IPS-20b (cell line): Measurements from ENCODE around the gene TET3.

ENCODE experiments used
- H3K27ac ChIP-seq: one replicate; pipeline ENCODE4 v1.5.1; 2013; ENCODE audit warnings: low read length
- H3K27me3 ChIP-seq: 2 replicates; pipeline ENCODE4 v1.6.1; 2013; ENCODE audit warnings: mild to moderate bottlenecking, low read length, inconsistent platforms; ENCODE audit not compliant: insufficient read depth
- H3K36me3 ChIP-seq: 2 replicates; pipeline ENCODE4 v1.6.1; 2013; ENCODE audit warnings: low read depth, mild to moderate bottlenecking, inconsistent platforms, low read length, moderate library complexity; ENCODE audit not compliant: insufficient read depth
- H3K4me1 ChIP-seq: 2 replicates; pipeline ENCODE4 v1.6.1; 2013; ENCODE audit warnings: mild to moderate bottlenecking, control low read depth, inconsistent platforms, low read length, moderate library complexity; ENCODE audit not compliant: insufficient read depth
- H3K4me3 ChIP-seq: 2 replicates; pipeline ENCODE4 v1.5.1; 2013; ENCODE audit warnings: mild to moderate bottlenecking, low read length, inconsistent platforms
- H3K9ac ChIP-seq: 2 replicates; pipeline ENCODE4 v1.6.1; 2013; ENCODE audit warnings: low read depth, mild to moderate bottlenecking, inconsistent platforms, low read length, moderate library complexity
- H3K9me3 ChIP-seq: 2 replicates; pipeline ENCODE4 v1.6.1; 2013; ENCODE audit warnings: mild to moderate bottlenecking, low read depth, low read length, inconsistent platforms; ENCODE audit not compliant: insufficient read depth

Gene TET3

DNA sequence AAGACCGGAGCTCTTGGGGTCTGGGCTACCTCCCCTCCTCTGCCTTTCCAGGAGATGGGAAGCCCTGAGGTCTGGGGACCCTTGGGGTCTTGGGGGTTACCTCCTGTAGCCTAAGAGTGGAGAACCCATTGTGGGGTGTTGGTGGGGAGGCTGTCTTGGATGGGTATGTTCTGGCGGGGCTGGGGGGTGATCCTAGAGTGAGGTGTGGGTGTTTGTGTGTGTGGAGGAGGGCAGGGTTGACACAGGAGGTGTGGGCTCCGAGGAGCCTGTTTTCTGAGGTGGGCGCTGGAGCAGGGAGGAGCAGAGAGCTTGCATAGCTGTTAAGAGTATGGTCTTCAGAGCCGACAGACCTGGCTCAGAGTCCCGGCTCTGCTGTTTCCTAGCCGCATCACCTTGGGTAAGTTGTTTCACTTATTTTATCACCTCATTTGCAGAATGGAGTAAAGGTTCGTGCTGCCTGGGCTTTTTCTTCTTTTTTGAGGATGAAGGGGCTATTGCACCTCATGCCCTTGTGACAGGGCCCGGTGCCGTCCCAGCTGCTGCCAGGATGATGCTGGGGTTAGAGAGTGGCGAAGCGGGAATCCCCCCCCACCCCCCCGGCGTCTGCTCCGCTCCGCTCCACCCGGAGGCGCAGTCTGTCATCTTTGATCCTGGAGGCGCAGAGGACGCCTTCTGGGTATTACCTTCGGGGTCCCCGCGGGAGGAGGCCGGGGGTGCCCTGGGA is 17.2 kb downstream of the TET3 start:
- H3K27ac ChIP-seq = no peak overlapping the region
- peaks cover 39% of the 10 kb centered on the region for H3K4me1 ChIP-seq
- peaks cover 15% of the 10 kb centered on the region for H3K27me3 ChIP-seq
- no peaks in the 10 kb centered on the region for H3K9me3 ChIP-seq
- no peak overlapping the region for H3K9ac ChIP-seq
- H3K4me3 ChIP-seq = peak overlapping the region; percentile 91
- peaks cover 7% of the 10 kb centered on the region; the same call in 1 of the 2 replicates for H3K36me3 ChIP-seq

DNA sequence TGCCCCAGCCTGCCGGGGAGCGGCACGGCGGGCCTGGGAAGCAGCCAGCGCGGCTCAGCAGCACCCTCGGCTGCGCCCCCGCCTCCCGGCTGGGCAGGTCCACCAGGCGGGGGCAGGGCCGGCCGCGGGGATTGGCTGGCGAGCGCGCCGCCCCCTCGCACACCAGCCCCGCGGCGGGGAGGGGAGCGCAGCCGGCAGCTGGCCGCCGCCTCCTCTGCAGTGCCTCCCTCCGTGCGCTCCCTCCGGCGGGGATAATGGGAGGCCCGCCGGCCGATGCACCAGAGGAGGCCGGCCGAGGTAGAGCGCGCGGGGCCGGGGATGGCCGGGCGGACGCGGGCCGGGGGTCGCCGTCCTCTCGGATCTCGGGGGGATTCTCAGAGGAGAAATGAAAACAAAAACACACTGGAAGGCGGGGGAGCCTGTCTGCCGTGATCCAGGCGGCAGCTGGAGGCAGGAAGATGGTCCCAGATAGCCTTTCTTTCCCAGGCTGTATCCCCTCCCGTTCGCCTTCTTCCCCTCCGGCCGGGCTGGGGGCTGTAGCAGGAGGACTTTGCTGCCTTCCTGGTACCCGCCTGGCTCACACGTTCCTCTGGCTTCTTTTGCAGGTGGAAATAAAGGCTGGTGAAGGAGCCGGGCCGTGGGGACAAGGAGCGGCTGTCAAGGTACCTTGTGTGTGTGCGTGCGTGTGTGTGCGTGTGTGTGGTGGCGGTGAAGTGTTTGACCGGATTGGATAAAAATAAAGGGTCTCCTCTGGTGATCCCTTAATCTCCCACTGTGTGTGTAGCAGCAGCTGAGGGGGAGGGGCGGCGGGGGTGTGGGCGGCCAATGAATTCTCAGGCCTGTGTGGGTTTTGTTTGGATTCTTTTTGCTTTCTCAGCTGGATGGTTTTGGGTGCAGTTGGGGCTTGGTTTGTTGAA is 18.1 kb downstream of the TET3 start:
- Histone ChIP-seq H3K27ac (peak overlapping the region; percentile 60), H3K9ac (peak overlapping the region; percentile 82; the same call in 1 of the 2 replicates), H3K36me3 (peaks cover 7% of the 10 kb centered on the region; the same call in 1 of the 2 replicates), H3K4me3 (peak overlapping the region; percentile 91), H3K9me3 (no peaks in the 10 kb centered on the region), H3K4me1 (peaks cover 40% of the 10 kb centered on the region), H3K27me3 (peaks cover 15% of the 10 kb centered on the region)

- peak overlapping the region; percentile 37; the same call in 1 of the 2 replicates for H3K9ac ChIP-seq
- peaks cover 7% of the 10 kb centered on the region; the same call in 1 of the 2 replicates for H3K36me3 ChIP-seq
- no peak overlapping the region for H3K27ac ChIP-seq
- H3K4me3 ChIP-seq = peak overlapping the region; percentile 91
- no peaks in the 10 kb centered on the region for H3K9me3 ChIP-seq
- peaks cover 15% of the 10 kb centered on the region for H3K27me3 ChIP-seq
- peaks cover 44% of the 10 kb centered on the region for H3K4me1 ChIP-seq
These were observed 18.9 kb downstream of the TET3 start for GRCh38 chr2:74003494-74004211.

- H3K4me1 ChIP-seq = peaks cover 43% of the 10 kb centered on the region
- H3K9me3 ChIP-seq = no peaks in the 10 kb centered on the region
- H3K9ac ChIP-seq = peak overlapping the region; percentile 37; the same call in 1 of the 2 replicates
- H3K36me3 ChIP-seq = peaks cover 13% of the 10 kb centered on the region; the same call in 1 of the 2 replicates
- H3K4me3 ChIP-seq = peak overlapping the region; percentile 48
- H3K27me3 ChIP-seq = peaks cover 15% of the 10 kb centered on the region
- H3K27ac ChIP-seq = no peak overlapping the region
These were observed 19.8 kb downstream of the TET3 start for GRCh38 chr2:74004212-74005182.

GRCh38 chr2:74005786-74006185 is 21.1 kb downstream of the TET3 start:
- peaks cover 38% of the 10 kb centered on the region for H3K4me1 ChIP-seq
- H3K27me3 ChIP-seq = peaks cover 13% of the 10 kb centered on the region
- H3K9me3 ChIP-seq = no peaks in the 10 kb centered on the region
- H3K27ac ChIP-seq = no peak overlapping the region
- H3K36me3 ChIP-seq = peaks cover 19% of the 10 kb centered on the region
- H3K4me3 ChIP-seq = no peak overlapping the region
- H3K9ac ChIP-seq = no peak overlapping the region

GRCh38 chr2:74006459-74006858 is 21.7 kb downstream of the TET3 start:
- Histone ChIP-seq H3K4me1 (peaks cover 36% of the 10 kb centered on the region), H3K27ac (no peak overlapping the region), H3K9me3 (no peaks in the 10 kb centered on the region), H3K27me3 (peaks cover 6% of the 10 kb centered on the region; the same call in 1 of the 2 replicates), H3K4me3 (peak overlapping the region; percentile 23; the same call in 1 of the 2 replicates), H3K9ac (peak overlapping the region; percentile 39; the same call in 1 of the 2 replicates), H3K36me3 (peaks cover 19% of the 10 kb centered on the region)

DNA sequence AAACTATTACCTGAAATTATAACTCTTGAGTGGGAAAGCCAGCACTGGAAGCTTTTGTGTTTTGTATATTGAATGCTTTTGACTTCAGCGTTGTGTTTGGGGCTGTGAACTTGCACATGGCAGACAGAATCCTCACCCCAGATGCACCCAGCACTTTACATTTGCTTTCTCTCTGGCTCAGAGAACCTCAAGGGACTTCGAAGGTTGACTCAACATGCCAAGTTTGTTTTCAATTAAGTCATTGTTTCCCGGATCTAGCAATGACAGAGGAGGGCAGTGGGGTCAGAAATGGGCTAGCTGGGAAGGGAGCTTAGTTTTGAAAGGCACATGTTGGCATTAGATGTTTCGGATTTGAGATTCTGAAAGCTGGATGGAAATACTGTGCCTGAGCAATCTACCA is 22.4 kb downstream of the TET3 start:
- Histone ChIP-seq H3K9ac (no peak overlapping the region), H3K9me3 (no peaks in the 10 kb centered on the region), H3K27me3 (no peaks in the 10 kb centered on the region), H3K27ac (no peak overlapping the region), H3K4me3 (no peak overlapping the region), H3K36me3 (peaks cover 19% of the 10 kb centered on the region), H3K4me1 (peaks cover 30% of the 10 kb centered on the region)

- Histone ChIP-seq H3K4me1 (peaks cover 30% of the 10 kb centered on the region), H3K36me3 (peaks cover 19% of the 10 kb centered on the region), H3K27me3 (no peaks in the 10 kb centered on the region), H3K9me3 (no peaks in the 10 kb centered on the region), H3K27ac (no peak overlapping the region), H3K4me3 (no peak overlapping the region), H3K9ac (no peak overlapping the region)
These were observed 23.0 kb downstream of the TET3 start for GRCh38 chr2:74007711-74008110.

DNA sequence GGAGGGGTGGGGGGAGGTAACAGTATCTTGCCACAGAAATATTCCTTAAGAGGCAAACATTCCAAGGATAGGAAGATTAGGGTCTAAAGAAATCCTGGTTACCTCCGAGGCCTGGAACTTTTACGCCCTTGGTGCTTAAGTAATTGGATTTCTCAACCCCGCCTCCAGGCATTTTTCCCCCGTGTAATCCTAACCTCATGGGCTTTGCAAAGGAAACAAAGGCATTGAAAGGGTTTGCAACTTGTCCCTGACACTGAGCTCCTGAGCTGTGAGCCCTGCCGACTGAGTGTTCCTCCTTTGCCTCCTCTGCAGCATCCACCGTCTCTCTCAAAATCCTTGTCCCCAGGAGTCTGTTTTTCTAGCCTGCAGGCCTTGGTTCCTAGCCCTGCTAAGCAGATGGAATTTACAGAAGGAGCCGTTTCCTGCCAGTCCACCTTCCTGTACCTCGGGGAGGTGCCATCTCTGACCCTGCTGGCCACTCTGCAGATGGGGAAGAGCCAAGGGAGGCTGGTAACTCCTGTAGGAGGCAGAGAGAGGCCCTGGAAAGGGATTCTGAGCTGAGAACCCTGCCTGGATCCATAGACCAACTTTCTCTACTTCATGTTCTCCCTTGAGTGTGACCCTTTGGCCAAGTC is 24.2 kb downstream of the TET3 start:
- no peaks in the 10 kb centered on the region for H3K9me3 ChIP-seq
- H3K36me3 ChIP-seq = peaks cover 19% of the 10 kb centered on the region
- no peak overlapping the region for H3K4me3 ChIP-seq
- H3K27ac ChIP-seq = no peak overlapping the region
- no peaks in the 10 kb centered on the region for H3K27me3 ChIP-seq
- H3K9ac ChIP-seq = peak overlapping the region; percentile 24; the same call in 1 of the 2 replicates
- peaks cover 27% of the 10 kb centered on the region for H3K4me1 ChIP-seq

DNA sequence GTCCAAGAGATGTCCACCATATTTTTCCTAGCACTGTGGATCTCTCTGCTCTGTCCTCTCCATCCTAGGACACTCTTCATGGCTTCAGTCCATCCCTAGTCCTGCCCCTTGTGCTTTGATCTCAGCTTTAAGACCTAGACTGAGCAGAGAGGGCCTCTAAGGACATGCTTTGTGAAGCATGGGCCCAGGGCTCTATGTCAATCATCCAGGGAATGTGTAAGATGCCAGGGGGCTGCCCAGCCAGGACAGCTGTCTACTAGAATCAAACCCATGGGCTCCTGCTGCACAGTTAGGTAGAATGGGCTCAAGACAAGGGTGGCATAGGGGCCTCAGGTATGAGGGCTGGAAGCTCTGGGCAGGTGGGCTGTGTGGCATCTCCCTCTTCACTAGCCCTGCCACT is 24.9 kb downstream of the TET3 start:
- H3K27me3 ChIP-seq = no peaks in the 10 kb centered on the region
- H3K4me3 ChIP-seq = no peak overlapping the region
- peaks cover 20% of the 10 kb centered on the region for H3K4me1 ChIP-seq
- H3K9ac ChIP-seq = peak overlapping the region; percentile 24; the same call in 1 of the 2 replicates
- H3K36me3 ChIP-seq = peaks cover 19% of the 10 kb centered on the region
- H3K27ac ChIP-seq = no peak overlapping the region
- no peaks in the 10 kb centered on the region for H3K9me3 ChIP-seq
